H1 (cell line): ENCODE results near the gene EIF4EBP2. TPM values are rescaled to one million over a fixed set of nuclear protein-coding genes. Genes with fewer than 3 reads are reported as not detected.
A peak's percentile ranks its signal among the peaks of the same experiment; 100 is the strongest.

Source experiments
- CTCF ChIA-PET: fragments of 300-600 bp; sonication (Branson Sonifier 250); formaldehyde crosslinking; loops from one replicate; lab custom pipeline; 2021; ENCODE audit not compliant: partially characterized antibody; lab: Charles Lee
- POLR2A ChIA-PET: fragments of 300-600 bp; sonication (Branson Sonifier 250); formaldehyde crosslinking; loops from one replicate; lab custom pipeline; 2021; ENCODE audit warnings: inconsistent platforms; ENCODE audit not compliant: partially characterized antibody; lab: Charles Lee
- DNase-seq, 2 experiments: peaks; one replicate each; pipeline versions ENCODE4 v3.0.0 to v3.0.0-alpha.2; 2010 to 2022; ENCODE audit warnings: low spot score in 2 of 2, low read depth in 1 of 2, mixed read lengths in 1 of 2
- FAIRE-seq: peaks from 2 replicates; lab custom pipeline; 2011; peaks lifted over from hg19 to GRCh38; lab: Jason Lieb, UNC
- H2AFZ ChIP-seq: 2 replicates; pipeline ENCODE4 v1.8.1; 2012; ENCODE audit warnings: low read length, inconsistent platforms
- H2AK5ac ChIP-seq: 2 replicates; pipeline ENCODE4 v1.6.1; 2013; ENCODE audit warnings: low read depth, low read length
- H2BK120ac ChIP-seq: replicated peaks from 2 replicates; pipeline ENCODE3; 2013; ENCODE audit warnings: low read depth, low read length, inconsistent platforms
- H2BK12ac ChIP-seq: 2 replicates; pipeline ENCODE4 v1.6.1; 2013; ENCODE audit warnings: low read depth, low read length
- H2BK15ac ChIP-seq: 2 replicates; pipeline ENCODE4 v1.6.1; 2013; ENCODE audit warnings: low read length
- H2BK20ac ChIP-seq: 2 replicates; pipeline ENCODE4 v1.6.1; 2013; ENCODE audit warnings: low read length
- H2BK5ac ChIP-seq: 2 replicates; pipeline ENCODE4 v1.6.1; 2013; ENCODE audit warnings: low read depth, low read length
- H3K14ac ChIP-seq: 2 replicates; pipeline ENCODE4 v1.6.1; 2013; ENCODE audit warnings: inconsistent platforms; ENCODE audit not compliant: insufficient read length
- H3K18ac ChIP-seq: 2 replicates; pipeline ENCODE4 v1.6.1; 2013; ENCODE audit warnings: low read length; ENCODE audit errors: extremely low read depth
- H3K23ac ChIP-seq: 2 replicates; pipeline ENCODE4 v1.6.1; 2013; ENCODE audit warnings: inconsistent platforms; ENCODE audit not compliant: insufficient read length
- H3K23me2 ChIP-seq: 2 replicates; pipeline ENCODE4 v1.6.1; 2013; ENCODE audit warnings: low read depth, low read length
- H3K27ac ChIP-seq: 2 replicates; pipeline ENCODE4 v1.6.1; 2011; ENCODE audit warnings: low read depth, low read length, inconsistent platforms
- H3K27me3 ChIP-seq, 4 experiments: replicated peaks in 1 of 4; 1 replicate in 1 of 4; 2 replicates in 3 of 4; pipeline versions ENCODE4 v1.6.1 to v1.8.1; 2011 to 2013; ENCODE audit warnings: low read length in 3 of 4, mild to moderate bottlenecking in 3 of 4, inconsistent platforms in 2 of 4, mixed read lengths in 2 of 4, moderate library complexity in 1 of 4; ENCODE audit not compliant: control insufficient read depth in 3 of 4, insufficient read depth in 3 of 4; ENCODE audit errors: extremely low read depth in 1 of 4
- H3K36me3 ChIP-seq, 4 experiments: 2 replicates each; pipeline versions ENCODE4 v1.6.1 to v1.8.1; 2011 to 2013; ENCODE audit warnings: mild to moderate bottlenecking in 4 of 4, low read length in 3 of 4, moderate library complexity in 2 of 4, control low read depth in 1 of 4, inconsistent platforms in 1 of 4; ENCODE audit not compliant: insufficient read depth in 4 of 4, control insufficient read depth in 2 of 4
- H3K4ac ChIP-seq: replicated peaks from 2 replicates; pipeline ENCODE3; 2013; ENCODE audit warnings: low read length, low read depth, mixed read lengths, inconsistent platforms; ENCODE audit not compliant: insufficient read length
- H3K4me1 ChIP-seq, 4 experiments: replicated peaks in 1 of 4; 1 replicate in 1 of 4; 2 replicates in 3 of 4; pipeline versions ENCODE4 v1.6.1 to v1.8.1; 2011 to 2013; ENCODE audit warnings: low read length in 3 of 4, inconsistent platforms in 2 of 4, mixed read lengths in 1 of 4; ENCODE audit not compliant: insufficient read depth in 4 of 4, control insufficient read depth in 3 of 4
- H3K4me2 ChIP-seq, 2 experiments: 2 replicates each; pipeline versions ENCODE4 v1.6.1 to v1.8.1; 2011 to 2013; ENCODE audit warnings: low read depth in 2 of 2, low read length in 2 of 2, control low read depth in 1 of 2, inconsistent platforms in 1 of 2, mild to moderate bottlenecking in 1 of 2; ENCODE audit not compliant: insufficient read depth in 1 of 2
- H3K4me3 ChIP-seq, 4 experiments: fragments of 200-600, 300-600 bp in 1 of 4; sonication (generic), shearing (Covaris generic), sonication (Bioruptor Twin) in 1 of 4; 2 replicates each; pipeline versions ENCODE4 v1.5.1 to v1.8.1; 2011 to 2016; ENCODE audit warnings: low read length in 4 of 4, low read depth in 3 of 4, control low read depth in 2 of 4, inconsistent platforms in 2 of 4, mild to moderate bottlenecking in 2 of 4, mixed read lengths in 1 of 4, moderate library complexity in 1 of 4; ENCODE audit not compliant: insufficient read depth in 2 of 4; ENCODE audit errors: extremely low read depth in 1 of 4
- H3K56ac ChIP-seq: replicated peaks from 2 replicates; pipeline ENCODE3; 2013; ENCODE audit warnings: low read depth, mild to moderate bottlenecking, mixed read lengths, low read length, inconsistent platforms; ENCODE audit not compliant: insufficient read length
- H3K79me1 ChIP-seq: 2 replicates; pipeline ENCODE4 v1.6.1; 2013; ENCODE audit warnings: low read depth, low read length, control low read depth
- H3K79me2 ChIP-seq, 2 experiments: 2 replicates each; pipeline versions ENCODE4 v1.6.1 to v1.8.1; 2012 to 2013; ENCODE audit warnings: low read length in 2 of 2, mild to moderate bottlenecking in 2 of 2, inconsistent platforms in 1 of 2; ENCODE audit not compliant: insufficient read depth in 2 of 2, control insufficient read depth in 1 of 2
- H3K9ac ChIP-seq, 4 experiments: replicated peaks in 1 of 4; 1 replicate in 1 of 4; 2 replicates in 3 of 4; pipeline versions ENCODE4 v1.6.1 to v1.8.1; 2011 to 2013; ENCODE audit warnings: low read depth in 3 of 4, low read length in 3 of 4, control low read depth in 2 of 4, mild to moderate bottlenecking in 2 of 4, moderate library complexity in 2 of 4, inconsistent platforms in 1 of 4; ENCODE audit errors: extremely low read depth in 1 of 4
- H3K9me3 ChIP-seq, 2 experiments: 2 replicates each; pipeline versions ENCODE4 v1.6.1 to v1.8.1; 2012 to 2013; ENCODE audit warnings: mild to moderate bottlenecking in 2 of 2, moderate library complexity in 2 of 2, control low read depth in 1 of 2, inconsistent platforms in 1 of 2, low read depth in 1 of 2, low read length in 1 of 2, mixed read lengths in 1 of 2; ENCODE audit not compliant: insufficient read depth in 2 of 2
- H4K20me1 ChIP-seq, 2 experiments: replicated peaks in 1 of 2; 2 replicates each; pipeline versions ENCODE3 to v1.8.1; 2011 to 2013; ENCODE audit warnings: inconsistent platforms in 2 of 2, low read length in 2 of 2, mild to moderate bottlenecking in 1 of 2; ENCODE audit not compliant: insufficient read depth in 2 of 2, control insufficient read depth in 1 of 2
- H4K5ac ChIP-seq: 2 replicates; pipeline ENCODE4 v1.6.1; 2013; ENCODE audit warnings: low read length, low read depth, mixed read lengths, inconsistent platforms; ENCODE audit not compliant: insufficient read length
- H4K8ac ChIP-seq: 2 replicates; pipeline ENCODE4 v1.8.0; 2013; ENCODE audit warnings: mild to moderate bottlenecking, moderate library complexity, low read length, inconsistent platforms; ENCODE audit not compliant: insufficient read depth; ENCODE audit errors: extremely low read depth
- H4K91ac ChIP-seq: replicated peaks from 2 replicates; pipeline ENCODE3; 2013; ENCODE audit warnings: low read length, mixed read lengths, inconsistent platforms; ENCODE audit not compliant: insufficient read length
- BCL11A ChIP-seq, 2 experiments: IDR thresholded peaks; one replicate each; pipeline ENCODE4 v1.6.1; 2011; ENCODE audit warnings: low read depth in 2 of 2, low read length in 2 of 2, mild to moderate bottlenecking in 2 of 2
- EGR1 ChIP-seq: IDR thresholded peaks from 2 replicates; pipeline ENCODE4 v1.6.1; 2011; ENCODE audit warnings: low read depth, low read length, borderline replicate concordance
- NANOG ChIP-seq: IDR thresholded peaks from 2 replicates; pipeline ENCODE4 v1.6.1; 2011; ENCODE audit warnings: low read length, low read depth, mild to moderate bottlenecking, inconsistent platforms; ENCODE audit not compliant: insufficient read depth, poor library complexity, severe bottlenecking
- POLR2A ChIP-seq, 2 experiments: IDR thresholded peaks; 1 replicate in 1 of 2; 2 replicates in 1 of 2; pipeline ENCODE4 v1.6.1; 2011; ENCODE audit warnings: low read depth in 2 of 2, low read length in 2 of 2, mild to moderate bottlenecking in 2 of 2; ENCODE audit errors: control extremely low read depth in 1 of 2
- WGBS, 2 experiments: shearing (Covaris generic) in 1 of 2; methylation state at CpG; one replicate each; pipeline versions ENCODE4 v1.1.6 to v1.1.7; 2013 to 2015; ENCODE audit warnings: low lambda C conversion rate in 2 of 2, mixed read lengths in 2 of 2, inconsistent platforms in 1 of 2, low coverage in 1 of 2, missing lambda C conversion rate in 1 of 2; ENCODE audit not compliant: insufficient replicate concordance in 2 of 2, insufficient coverage in 1 of 2, insufficient read length in 1 of 2; ENCODE audit errors: extremely low coverage in 1 of 2, missing lambda C conversion rate in 1 of 2; 5-methylcytosine and 5-hydroxymethylcytosine counted together
- polyA plus RNA-seq, 7 experiments: library from polyadenylated mRNA; depleted of rRNA in 3 of 7; stranded (reverse) in 5 of 7; unstranded in 2 of 7; fragments of >200 nt in 5 of 7; fragments of 200-250 nt in 2 of 7; gene quantifications; 1 replicate in 5 of 7; 2 replicates in 1 of 7; 4 replicates in 1 of 7; pipeline versions ENCODE4 v1.2.1 to v1.2.3, GENCODE V29; 2011 to 2013; ENCODE audit warnings: missing spikeins in 2 of 7, mixed read lengths in 2 of 7
- total RNA-seq: library from RNA; stranded (reverse); fragmentation: NEBNext Ultra II Directional; extraction: Animal tissue kit (Norgen Biotek cat#: 25700); gene quantifications from 2 replicates; pipeline ENCODE4 v1.2.1, GENCODE V29; 2021

EIF4EBP2 gene
- total and polyA plus RNA-seq, 2 of the 8 experiments (the other 6 are each of a cell fraction or from before 2014, with no cell fraction given), result 55.3 to 144 TPM

GRCh38 chr10:70380350-70381135 is 23.4 kb upstream of the EIF4EBP2 start:
- Histone ChIP-seq H3K4me1 (peaks cover 0 to 7% (median under 1%) of the 10 kb centered on the region in 4 experiments; a peak in 4 of 7 replicates), H3K9ac (no peak overlapping the region), H3K56ac (no peak overlapping the region), H4K20me1 (peaks cover 0 to 12% of the 10 kb centered on the region in 2 experiments), H3K4me2 (peak overlapping the region in 1 of 2 experiments; percentile 81; a peak in 1 of 4 replicates), H3K4ac (no peak overlapping the region), H3K27me3 (peaks cover 0 to 18% (median 7%) of the 10 kb centered on the region in 4 experiments; a peak in 4 of 7 replicates), H2BK12ac (no peak overlapping the region), H3K18ac (no peak overlapping the region), H2BK5ac (no peak overlapping the region), H3K79me2 (peaks cover 0 to 13% of the 10 kb centered on the region in 2 experiments; a peak in 1 of 4 replicates), H3K14ac (no peak overlapping the region), H4K8ac (no peak overlapping the region), H3K9me3 (peaks cover 3% of the 10 kb centered on the region in 2 experiments; a peak in 2 of 4 replicates), H3K36me3 (peaks cover 0 to under 1% (median 0%) of the 10 kb centered on the region in 4 experiments; a peak in 1 of 8 replicates), H3K79me1 (peaks cover 3% of the 10 kb centered on the region; the same call in 1 of the 2 replicates), H3K23me2 (peaks cover 11% of the 10 kb centered on the region), H4K91ac (no peak overlapping the region), H3K27ac (no peak overlapping the region), H2BK120ac (no peak overlapping the region), H2BK15ac (no peak overlapping the region), H4K5ac (no peak overlapping the region), H2BK20ac (no peak overlapping the region; the same call in 1 of the 2 replicates), H2AK5ac (no peak overlapping the region), H2AFZ (no peak overlapping the region), H3K23ac (no peak overlapping the region), H3K4me3 (no peak overlapping the region)
- TF ChIP-seq EGR1, result no peak
- TF ChIP-seq BCL11A (IDR thresholded peaks at IDR 0.05; ENCODE audit: low read depth in 2 of 2, low read length in 2 of 2), result no peak
- TF ChIP-seq NANOG, result no peak
- no peak for TF ChIP-seq POLR2A (IDR thresholded peaks at IDR 0.05; ENCODE audit: control extremely low read depth in 1 of 2, low read depth in 2 of 2, low read length in 2 of 2)
- no peak for DNase-seq
- WGBS, 2 experiments, result 92% methylated on average over 7 of the region's 7 CpGs; no CpG with 5 or more reads in 1 of the 2 experiments
- FAIRE-seq, result no peak
- CTCF ChIA-PET, result interaction anchor here (0.6 to 7.2 kb wide), 26 partner anchors 10 to 278 kb away, joined by 3 to 60 read pairs (median 4); partner anchors contain the start of gene EIF4EBP2
- POLR2A ChIA-PET, result interaction anchor here (0.8 to 2.0 kb wide), 4 partner anchors 10 to 24 kb away, joined by 3 to 9 read pairs (median 5); partner anchors contain the start of gene EIF4EBP2
